H7 (cell line): ENCODE data around the gene MELTF. TPM values are rescaled to one million over a fixed set of nuclear protein-coding genes. Genes with fewer than 3 reads are reported as not detected.

Experiments used
- DNase-seq: peaks from one replicate; pipeline ENCODE4 v3.0.0; 2012
- H3K27me3 ChIP-seq: 2 replicates; pipeline ENCODE4 v1.6.0; 2011; ENCODE audit warnings: mild to moderate bottlenecking, low read length; ENCODE audit not compliant: control insufficient read depth, insufficient read depth
- H3K36me3 ChIP-seq: replicated peaks from 2 replicates; pipeline ENCODE4 v1.5.1; 2011; ENCODE audit warnings: low read length; ENCODE audit not compliant: control insufficient read depth, insufficient read depth
- H3K4me3 ChIP-seq: 2 replicates; pipeline ENCODE4 v1.5.1; 2011; ENCODE audit warnings: low read depth, mild to moderate bottlenecking, control low read depth, low read length, moderate library complexity; ENCODE audit not compliant: insufficient read depth
- total RNA-seq: library from RNA; depleted of rRNA; stranded (reverse); fragments of >200 nt; shearing (Covaris generic); gene quantifications from 2 replicates; pipeline ENCODE4 v1.2.3, GENCODE V29; 2014

MELTF gene
- total RNA-seq, 1 experiment from 2014 or later, result 3.5 TPM

GRCh38 chr3:197031315-197032285 lies 2.0 kb upstream of the MELTF start:
- no peak overlapping the region for H3K4me3 ChIP-seq
- H3K36me3 ChIP-seq, result no peaks in the 10 kb centered on the region
- peaks cover 13% of the 10 kb centered on the region for H3K27me3 ChIP-seq
- DNase-seq, result no peak

- peak; percentile 59 for DNase-seq
- Histone ChIP-seq H3K36me3 (no peaks in the 10 kb centered on the region), H3K4me3 (no peak overlapping the region)
Observed at GRCh38 chr3:197030379-197031314, 1.0 kb upstream of the MELTF start.

GRCh38 chr3:197028728-197029510 lies 698 bp downstream of the MELTF start:
- Histone ChIP-seq H3K36me3 (no peaks in the 10 kb centered on the region), H3K27me3 (peaks cover 13% of the 10 kb centered on the region), H3K4me3 (peak overlapping the region; percentile 67)
- DNase-seq, result peak; percentile 79

More at GRCh38 chr3:197030379-197031314, 1.0 kb upstream of the MELTF start:
- H3K27me3 ChIP-seq, result peaks cover 13% of the 10 kb centered on the region

GRCh38 chr3:197027896-197028727 lies 1.5 kb downstream of the MELTF start:
- DNase-seq, result no peak
- no peaks in the 10 kb centered on the region for H3K36me3 ChIP-seq
- H3K4me3 ChIP-seq, result peak overlapping the region; percentile 67
- H3K27me3 ChIP-seq, result peaks cover 13% of the 10 kb centered on the region

GRCh38 chr3:197027151-197027895 lies 2.3 kb downstream of the MELTF start:
- Histone ChIP-seq H3K27me3 (peaks cover 13% of the 10 kb centered on the region), H3K36me3 (no peaks in the 10 kb centered on the region), H3K4me3 (no peak overlapping the region)
- DNase-seq, result peak; percentile 63

- Histone ChIP-seq H3K36me3 (no peaks in the 10 kb centered on the region), H3K4me3 (no peak overlapping the region), H3K27me3 (peaks cover 13% of the 10 kb centered on the region)
- DNase-seq, result peak; percentile 46
Observed at GRCh38 chr3:197026481-197026866, 3.1 kb downstream of the MELTF start.

- peak; percentile 51 for DNase-seq
- no peak overlapping the region for H3K4me3 ChIP-seq
- H3K36me3 ChIP-seq, result no peaks in the 10 kb centered on the region
- peaks cover 13% of the 10 kb centered on the region for H3K27me3 ChIP-seq
Observed at GRCh38 chr3:197025736-197026480, 3.7 kb downstream of the MELTF start.

GRCh38 chr3:197024881-197025735 lies 4.5 kb downstream of the MELTF start:
- H3K36me3 ChIP-seq, result no peaks in the 10 kb centered on the region
- peak; percentile 52 for DNase-seq
- H3K4me3 ChIP-seq, result no peak overlapping the region
- H3K27me3 ChIP-seq, result peaks cover 13% of the 10 kb centered on the region

GRCh38 chr3:197023998-197024651 lies 5.5 kb downstream of the MELTF start:
- Histone ChIP-seq H3K4me3 (no peak overlapping the region), H3K36me3 (no peaks in the 10 kb centered on the region), H3K27me3 (peaks cover 10% of the 10 kb centered on the region)
- peak; percentile 69 for DNase-seq

- DNase-seq, result peak; percentile 56
- Histone ChIP-seq H3K27me3 (peaks cover 3% of the 10 kb centered on the region), H3K36me3 (no peaks in the 10 kb centered on the region), H3K4me3 (no peak overlapping the region)
Observed at GRCh38 chr3:197023241-197023997, 6.2 kb downstream of the MELTF start.
